ENCODE measurements around the gene FAM111A. TPM values are rescaled to one million over a fixed set of nuclear protein-coding genes. Genes with fewer than 3 reads are reported as not detected.

FAM111A gene
- total RNA-seq, 1 experiment from 2014 or later: 64.1 TPM

DNA sequence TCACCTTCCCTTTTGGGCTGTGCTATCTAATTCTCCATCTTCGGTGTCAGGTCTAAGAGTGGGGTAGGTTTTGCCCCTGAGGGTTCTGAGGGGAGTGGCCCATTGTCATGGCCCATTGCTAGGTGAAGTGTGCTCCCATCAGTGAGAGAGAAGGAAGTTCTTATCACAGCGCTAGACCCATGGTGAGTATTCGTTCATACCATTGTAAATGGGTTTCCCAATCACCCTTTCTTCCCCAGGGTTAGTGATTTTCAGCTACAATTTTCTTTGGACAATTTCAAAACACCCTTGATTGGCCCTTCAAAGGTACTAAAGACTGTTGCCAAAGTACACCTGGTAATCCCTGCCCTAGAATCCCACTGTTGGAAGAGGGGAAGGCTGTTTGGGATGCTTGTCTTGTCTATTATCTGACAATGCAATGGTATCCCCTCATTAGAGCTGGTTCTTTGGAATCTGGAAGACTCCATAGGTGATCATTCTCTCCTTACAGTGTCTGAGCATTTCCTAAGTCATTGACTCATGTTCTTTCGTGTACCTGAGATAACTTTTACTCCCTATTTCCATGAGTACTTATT is 49.9 kb downstream of the FAM111A start:
- H3K4me3 ChIP-seq (ENCODE audit: low read length): no peak overlapping the region
- H3K27me3 ChIP-seq (ENCODE audit: low read length): no peaks in the 10 kb centered on the region
- H3K4me2 ChIP-seq (ENCODE audit: low read depth, low read length, poor library complexity, severe bottlenecking): no peak overlapping the region
- H2AFZ ChIP-seq (ENCODE audit: low read length): no peak overlapping the region
- H3K9ac ChIP-seq (ENCODE audit: low read length): no peak overlapping the region
- H3K4me1 ChIP-seq (ENCODE audit: low read length): no peaks in the 10 kb centered on the region
- DNase-seq: no peak
- H4K20me1 ChIP-seq (ENCODE audit: insufficient read depth, low read depth, low read length): no peaks in the 10 kb centered on the region
- H3K9me3 ChIP-seq (ENCODE audit: low read length): no peaks in the 10 kb centered on the region
- no peaks in the 10 kb centered on the region for H3K36me3 ChIP-seq (ENCODE audit: insufficient read depth, low read length)
- no peak overlapping the region for H3K27ac ChIP-seq (ENCODE audit: low read length)
- H3K79me2 ChIP-seq (ENCODE audit: low read length): no peaks in the 10 kb centered on the region
- no peaks in the 10 kb centered on the region for H3K9me2 ChIP-seq (replicated peaks; ENCODE audit: insufficient read depth, low read length)

DNA sequence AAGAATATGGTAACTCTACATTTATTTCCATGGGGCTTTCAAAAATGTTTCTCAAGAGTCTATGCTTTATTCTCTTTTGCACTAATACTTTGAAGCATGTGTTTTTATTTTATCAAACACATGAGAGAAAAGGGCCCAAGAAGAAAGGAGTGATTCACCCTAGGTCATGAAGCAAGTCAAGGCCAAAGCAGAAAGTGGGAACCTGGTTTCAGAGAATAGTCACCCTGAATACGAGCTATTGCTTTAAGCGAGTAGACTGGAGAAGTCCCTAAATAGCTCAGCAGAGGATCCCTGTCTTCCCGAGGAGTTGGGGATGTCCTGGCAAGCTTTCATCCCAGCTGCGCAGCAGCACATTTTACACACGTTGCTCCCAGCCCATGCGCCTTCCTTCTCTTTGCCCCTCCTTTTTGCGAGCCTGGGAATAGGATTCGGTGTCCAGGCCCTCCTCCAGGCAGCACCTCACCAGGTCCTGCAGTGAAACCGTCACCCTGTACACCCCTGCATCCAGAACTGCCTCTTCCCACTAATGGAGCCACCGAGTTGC is 51.0 kb downstream of the FAM111A start:
- H3K79me2 ChIP-seq (ENCODE audit: low read length): no peaks in the 10 kb centered on the region
- H2AFZ ChIP-seq (ENCODE audit: low read length): no peak overlapping the region
- H3K4me1 ChIP-seq (ENCODE audit: low read length): no peaks in the 10 kb centered on the region
- H3K9ac ChIP-seq (ENCODE audit: low read length): no peak overlapping the region
- H3K4me3 ChIP-seq (ENCODE audit: low read length): no peak overlapping the region
- no peak for DNase-seq
- no peaks in the 10 kb centered on the region for H3K9me2 ChIP-seq (replicated peaks; ENCODE audit: insufficient read depth, low read length)
- H3K27me3 ChIP-seq (ENCODE audit: low read length): no peaks in the 10 kb centered on the region
- H3K9me3 ChIP-seq (ENCODE audit: low read length): no peaks in the 10 kb centered on the region
- no peaks in the 10 kb centered on the region for H3K36me3 ChIP-seq (ENCODE audit: insufficient read depth, low read length)
- no peaks in the 10 kb centered on the region for H4K20me1 ChIP-seq (ENCODE audit: insufficient read depth, low read depth, low read length)
- H3K27ac ChIP-seq (ENCODE audit: low read length): no peak overlapping the region
- H3K4me2 ChIP-seq (ENCODE audit: low read depth, low read length, poor library complexity, severe bottlenecking): no peak overlapping the region

DNA sequence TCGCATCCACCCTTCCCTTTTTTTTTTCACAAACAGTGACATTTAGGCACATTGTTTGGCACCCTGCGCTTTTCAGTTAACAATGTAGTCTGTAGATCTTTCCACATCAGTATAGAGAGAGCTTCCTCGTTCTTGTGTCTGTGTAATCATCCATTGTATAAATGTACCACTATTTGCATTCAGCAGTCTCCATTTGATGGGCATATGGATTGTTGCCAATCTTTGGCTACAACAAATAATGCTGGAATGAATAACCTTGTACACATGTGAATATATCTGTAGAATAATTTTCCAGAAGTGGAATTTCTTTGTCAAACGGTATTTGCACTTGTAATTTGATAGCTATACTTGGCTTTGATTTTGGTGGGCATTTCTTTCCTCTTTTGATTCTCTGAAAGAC is 52.9 kb downstream of the FAM111A start:
- H3K9me3 ChIP-seq (ENCODE audit: low read length): no peaks in the 10 kb centered on the region
- no peaks in the 10 kb centered on the region for H3K27me3 ChIP-seq (ENCODE audit: low read length)
- no peaks in the 10 kb centered on the region for H3K4me1 ChIP-seq (ENCODE audit: low read length)
- H3K27ac ChIP-seq (ENCODE audit: low read length): no peak overlapping the region
- H4K20me1 ChIP-seq (ENCODE audit: insufficient read depth, low read depth, low read length): no peaks in the 10 kb centered on the region
- no peak overlapping the region for H3K4me2 ChIP-seq (ENCODE audit: low read depth, low read length, poor library complexity, severe bottlenecking)
- DNase-seq: no peak
- H3K36me3 ChIP-seq (ENCODE audit: insufficient read depth, low read length): no peaks in the 10 kb centered on the region
- H3K4me3 ChIP-seq (ENCODE audit: low read length): no peak overlapping the region
- no peak overlapping the region for H3K9ac ChIP-seq (ENCODE audit: low read length)
- H3K9me2 ChIP-seq (replicated peaks; ENCODE audit: insufficient read depth, low read length): no peaks in the 10 kb centered on the region
- H2AFZ ChIP-seq (ENCODE audit: low read length): no peak overlapping the region
- no peaks in the 10 kb centered on the region for H3K79me2 ChIP-seq (ENCODE audit: low read length)

DNA sequence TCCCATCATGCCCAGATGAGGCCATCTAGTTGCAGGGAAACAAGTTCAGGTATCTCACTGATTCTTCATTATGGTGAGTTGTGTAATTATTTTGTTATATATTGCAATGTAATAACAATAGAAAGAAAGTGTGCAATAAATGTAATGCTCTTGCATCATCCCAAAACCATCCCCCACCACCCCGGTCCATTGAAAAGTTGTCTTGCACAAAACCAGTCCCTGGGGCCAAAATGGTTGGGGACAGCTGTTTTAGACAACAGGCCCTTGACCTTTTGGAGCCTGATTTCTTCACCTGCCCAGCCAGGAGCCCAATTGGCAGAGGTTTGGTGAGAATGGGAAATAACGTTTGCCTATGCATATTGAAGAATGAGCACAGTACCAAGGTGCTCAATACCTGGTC is 54.1 kb downstream of the FAM111A start:
- Histone ChIP-seq H4K20me1 (ENCODE audit: insufficient read depth, low read depth, low read length) (no peaks in the 10 kb centered on the region), H3K79me2 (ENCODE audit: low read length) (no peaks in the 10 kb centered on the region), H3K36me3 (ENCODE audit: insufficient read depth, low read length) (no peaks in the 10 kb centered on the region), H3K4me3 (ENCODE audit: low read length) (no peak overlapping the region), H3K4me1 (ENCODE audit: low read length) (no peaks in the 10 kb centered on the region), H2AFZ (ENCODE audit: low read length) (no peak overlapping the region), H3K9ac (ENCODE audit: low read length) (no peak overlapping the region), H3K4me2 (ENCODE audit: low read depth, low read length, poor library complexity, severe bottlenecking) (no peak overlapping the region), H3K9me3 (ENCODE audit: low read length) (no peaks in the 10 kb centered on the region), H3K9me2 (replicated peaks; ENCODE audit: insufficient read depth, low read length) (no peaks in the 10 kb centered on the region), H3K27me3 (ENCODE audit: low read length) (no peaks in the 10 kb centered on the region), H3K27ac (ENCODE audit: low read length) (no peak overlapping the region)
- no peak for DNase-seq

DNA sequence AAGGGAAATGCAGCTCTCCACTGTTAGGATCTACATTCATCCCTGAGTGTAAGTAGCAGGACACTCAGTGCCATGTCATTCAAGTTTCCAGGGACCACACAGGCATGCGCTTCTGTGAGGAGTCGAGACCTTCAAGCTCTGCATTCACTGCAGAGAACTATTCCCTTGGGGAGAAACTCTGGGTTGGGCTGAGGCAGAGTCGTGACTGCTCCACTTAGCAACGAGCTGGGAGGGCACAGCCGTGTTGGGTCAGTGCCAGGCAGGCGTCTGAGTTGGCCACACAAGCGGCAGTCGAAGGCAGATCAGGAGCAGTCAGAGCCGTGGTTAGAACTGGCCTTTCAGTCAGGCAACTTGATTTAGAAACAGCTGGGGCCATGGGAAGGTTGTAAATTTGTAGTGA is 55.3 kb downstream of the FAM111A start:
- Histone ChIP-seq H3K9me3 (ENCODE audit: low read length) (no peaks in the 10 kb centered on the region), H3K27me3 (ENCODE audit: low read length) (no peaks in the 10 kb centered on the region), H3K79me2 (ENCODE audit: low read length) (no peaks in the 10 kb centered on the region), H3K4me1 (ENCODE audit: low read length) (no peaks in the 10 kb centered on the region), H3K9ac (ENCODE audit: low read length) (no peak overlapping the region), H3K9me2 (replicated peaks; ENCODE audit: insufficient read depth, low read length) (no peaks in the 10 kb centered on the region), H2AFZ (ENCODE audit: low read length) (no peak overlapping the region), H4K20me1 (ENCODE audit: insufficient read depth, low read depth, low read length) (no peaks in the 10 kb centered on the region), H3K36me3 (ENCODE audit: insufficient read depth, low read length) (no peaks in the 10 kb centered on the region), H3K27ac (ENCODE audit: low read length) (no peak overlapping the region), H3K4me2 (ENCODE audit: low read depth, low read length, poor library complexity, severe bottlenecking) (no peak overlapping the region), H3K4me3 (ENCODE audit: low read length) (no peak overlapping the region)
- no peak for DNase-seq

DNA sequence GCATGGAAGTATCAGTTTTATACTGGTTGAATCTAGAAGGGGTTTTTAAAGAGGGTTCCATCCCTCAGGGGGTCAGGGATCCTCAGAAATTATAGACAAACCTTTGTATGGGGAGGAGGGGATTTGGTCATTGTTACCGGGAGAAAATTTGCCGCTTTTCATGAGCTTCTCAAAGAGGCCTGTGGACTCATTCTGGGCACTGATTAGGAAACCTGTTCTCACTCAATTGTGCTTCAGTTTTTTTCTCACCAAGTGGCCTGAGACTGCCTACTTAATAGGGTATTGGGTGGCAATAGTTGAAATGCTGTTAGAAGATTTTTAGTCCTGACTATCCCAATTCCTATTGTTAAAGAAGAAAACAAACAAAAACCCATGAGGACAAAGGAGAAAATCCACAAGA is 56.1 kb downstream of the FAM111A start:
- H3K4me2 ChIP-seq (ENCODE audit: low read depth, low read length, poor library complexity, severe bottlenecking): no peak overlapping the region
- H3K4me1 ChIP-seq (ENCODE audit: low read length): no peaks in the 10 kb centered on the region
- H3K36me3 ChIP-seq (ENCODE audit: insufficient read depth, low read length): no peaks in the 10 kb centered on the region

DNA sequence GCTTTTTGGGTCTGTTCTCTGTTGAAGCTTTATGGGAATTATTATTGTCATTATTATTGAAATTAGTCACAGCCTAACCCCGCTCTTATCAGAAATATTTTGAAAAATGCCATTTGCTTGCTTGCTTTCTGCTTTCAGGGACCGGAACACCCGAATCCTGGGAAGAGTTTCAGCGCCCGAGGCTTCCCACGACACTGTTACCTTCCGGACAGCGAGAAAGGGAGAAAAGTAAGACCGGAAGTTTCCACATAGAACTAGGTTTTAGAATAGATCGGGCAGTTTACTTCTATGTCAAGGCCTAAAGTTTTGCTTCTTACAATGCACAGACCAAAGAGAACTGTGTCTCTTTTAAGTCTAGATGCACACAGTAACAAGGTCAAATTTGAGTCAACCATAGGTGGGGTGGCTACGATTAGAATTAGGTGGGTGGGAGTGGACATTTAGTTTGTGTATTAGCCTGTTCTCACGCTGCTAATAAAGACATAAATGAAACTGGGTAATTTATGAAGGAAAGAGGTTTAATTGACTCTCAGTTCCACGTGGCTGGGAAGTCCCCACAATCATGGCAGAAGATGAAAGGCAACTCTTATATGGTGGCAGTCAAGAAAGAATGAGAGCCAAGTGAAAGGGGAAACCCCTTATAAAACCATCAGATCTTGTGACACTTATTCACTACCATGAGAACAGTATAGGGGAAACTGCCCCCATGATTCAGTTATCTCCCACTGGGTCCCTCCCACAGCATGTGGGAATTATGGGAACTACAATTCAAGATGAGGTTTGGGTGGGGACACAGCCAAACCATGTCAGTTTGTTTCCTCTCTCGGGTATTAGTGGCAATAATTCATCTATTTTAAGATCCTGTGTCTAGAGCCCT is 57.1 kb downstream of the FAM111A start:
- no peaks in the 10 kb centered on the region for H3K79me2 ChIP-seq (ENCODE audit: low read length)
- no peaks in the 10 kb centered on the region for H3K9me3 ChIP-seq (ENCODE audit: low read length)
- H3K27ac ChIP-seq (ENCODE audit: low read length): no peak overlapping the region
- H2AFZ ChIP-seq (ENCODE audit: low read length): no peak overlapping the region
- no peaks in the 10 kb centered on the region for H3K36me3 ChIP-seq (ENCODE audit: insufficient read depth, low read length)
- no peak overlapping the region for H3K4me3 ChIP-seq (ENCODE audit: low read length)
- no peaks in the 10 kb centered on the region for H3K9me2 ChIP-seq (replicated peaks; ENCODE audit: insufficient read depth, low read length)
- no peak overlapping the region for H3K4me2 ChIP-seq (ENCODE audit: low read depth, low read length, poor library complexity, severe bottlenecking)
- H3K4me1 ChIP-seq (ENCODE audit: low read length): no peaks in the 10 kb centered on the region
- no peaks in the 10 kb centered on the region for H4K20me1 ChIP-seq (ENCODE audit: insufficient read depth, low read depth, low read length)
- no peak for DNase-seq
- H3K27me3 ChIP-seq (ENCODE audit: low read length): no peaks in the 10 kb centered on the region
- no peak overlapping the region for H3K9ac ChIP-seq (ENCODE audit: low read length)

More for the DNA sequence above, 56.1 kb downstream of the FAM111A start:
- no peak overlapping the region for H2AFZ ChIP-seq (ENCODE audit: low read length)
- no peak overlapping the region for H3K9ac ChIP-seq (ENCODE audit: low read length)
- H3K9me2 ChIP-seq (replicated peaks; ENCODE audit: insufficient read depth, low read length): no peaks in the 10 kb centered on the region
- H3K9me3 ChIP-seq (ENCODE audit: low read length): no peaks in the 10 kb centered on the region
- no peaks in the 10 kb centered on the region for H3K79me2 ChIP-seq (ENCODE audit: low read length)
- no peaks in the 10 kb centered on the region for H3K27me3 ChIP-seq (ENCODE audit: low read length)
- no peaks in the 10 kb centered on the region for H4K20me1 ChIP-seq (ENCODE audit: insufficient read depth, low read depth, low read length)
- no peak overlapping the region for H3K27ac ChIP-seq (ENCODE audit: low read length)
- DNase-seq: no peak
- H3K4me3 ChIP-seq (ENCODE audit: low read length): no peak overlapping the region

DNA sequence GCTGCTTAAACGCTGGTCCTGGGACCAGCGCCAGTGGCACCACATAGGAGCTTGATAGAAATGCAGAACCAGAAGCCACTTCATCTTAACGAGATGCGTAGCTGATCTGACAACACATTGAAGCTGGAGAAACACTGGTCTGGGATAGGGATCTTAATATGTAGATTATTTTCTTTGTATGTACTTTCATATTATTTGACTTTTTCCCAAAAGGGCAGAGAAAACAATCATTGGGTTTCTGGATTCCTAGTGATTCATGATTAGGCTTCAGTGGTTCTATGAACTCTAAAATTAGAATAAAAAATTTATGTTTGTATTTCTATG is 57.7 kb downstream of the FAM111A start:
- no peaks in the 10 kb centered on the region for H3K36me3 ChIP-seq (ENCODE audit: insufficient read depth, low read length)
- no peak overlapping the region for H3K4me3 ChIP-seq (ENCODE audit: low read length)
- H4K20me1 ChIP-seq (ENCODE audit: insufficient read depth, low read depth, low read length): no peaks in the 10 kb centered on the region
- H3K27ac ChIP-seq (ENCODE audit: low read length): no peak overlapping the region
- H3K9me3 ChIP-seq (ENCODE audit: low read length): no peaks in the 10 kb centered on the region
- H3K9ac ChIP-seq (ENCODE audit: low read length): no peak overlapping the region
- H3K4me2 ChIP-seq (ENCODE audit: low read depth, low read length, poor library complexity, severe bottlenecking): no peak overlapping the region
- H3K27me3 ChIP-seq (ENCODE audit: low read length): no peaks in the 10 kb centered on the region
- DNase-seq: no peak
- H2AFZ ChIP-seq (ENCODE audit: low read length): no peak overlapping the region
- no peaks in the 10 kb centered on the region for H3K79me2 ChIP-seq (ENCODE audit: low read length)
- no peaks in the 10 kb centered on the region for H3K4me1 ChIP-seq (ENCODE audit: low read length)
- no peaks in the 10 kb centered on the region for H3K9me2 ChIP-seq (replicated peaks; ENCODE audit: insufficient read depth, low read length)

Data from Karpas-422 (cell line).